SK-N-MC (cell line): ENCODE results near the gene OR2T33.
"Not testable (repeated sequence)": the region's sequence is repeated elsewhere in the genome, so short reads cannot be mapped to it uniquely, and the experiment has no call there.

Experiments
- EZH2 ChIP-seq: fragments of 200-600 bp; sonication (generic); IDR thresholded peaks from one replicate; pipeline ENCODE4 v1.6.1; 2017; ENCODE audit warnings: antibody characterized with exemption
- POLR2AphosphoS5 ChIP-seq: IDR thresholded peaks from 2 replicates; pipeline ENCODE4 v1.6.1; 2012; ENCODE audit warnings: mild to moderate bottlenecking, low read depth, low read length, borderline replicate concordance

DNA sequence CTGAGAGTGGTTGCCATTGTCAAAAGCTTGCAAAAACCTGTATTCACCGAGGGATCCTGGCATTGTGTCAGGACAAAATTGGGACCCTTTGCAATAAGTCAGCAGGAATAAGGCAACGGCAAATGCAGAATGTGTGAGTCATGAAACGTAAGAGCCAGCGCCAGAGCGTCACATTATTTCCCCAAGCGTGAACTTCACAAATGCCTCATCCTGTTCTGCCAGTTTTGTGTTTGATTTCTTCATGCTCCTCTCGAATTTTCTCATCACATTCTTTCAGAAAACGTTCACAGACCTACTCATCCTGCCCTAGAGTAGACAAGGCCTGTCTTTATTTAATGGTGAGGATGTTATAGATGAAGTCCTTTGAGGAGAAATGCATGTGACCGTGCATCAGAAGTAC is 27.9 kb upstream of the OR2T33 start:
- not testable (repeated sequence) for TF ChIP-seq POLR2AphosphoS5, EZH2
